ENCODE data around the gene SLC22A4. TPM values are rescaled to one million over a fixed set of nuclear protein-coding genes. Genes with fewer than 3 reads are reported as not detected.

The SLC22A4 gene
- polyA plus RNA-seq, 1 donor (not counting 4 experiments of a cell fraction or from before 2014, with no cell fraction given): 1.4 TPM

DNA sequence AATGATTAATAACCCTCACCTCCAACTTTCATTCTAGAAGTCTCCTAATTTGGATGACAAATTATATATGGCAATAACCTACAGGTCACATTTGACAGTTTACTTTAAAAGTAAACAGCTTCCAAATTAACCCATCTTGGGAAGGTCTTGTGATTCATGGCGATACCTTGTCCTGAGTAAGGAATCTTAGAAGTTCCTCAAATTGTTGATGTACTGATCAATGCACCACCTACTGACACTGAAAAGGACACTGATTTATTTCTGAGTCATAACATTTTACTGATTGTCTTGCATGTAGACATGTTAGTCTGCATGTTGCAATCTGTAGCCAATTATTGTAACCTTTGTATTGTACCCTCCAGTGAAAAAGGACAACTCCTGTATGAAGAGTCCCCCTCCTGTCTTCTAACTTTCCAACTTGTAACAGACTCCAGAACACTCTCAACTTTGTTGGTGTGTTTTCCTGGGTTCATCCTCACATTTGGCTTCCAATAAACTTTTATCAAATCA is 59.3 kb downstream of the SLC22A4 start:
- no peaks in the 10 kb centered on the region for H3K79me2 ChIP-seq (ENCODE audit: control insufficient read depth, insufficient read depth, low read length)
- dilution Hi-C loops (cut with MboI; ENCODE audit: extremely low pct_ligation_motif_present, low sequenced_read_pairs): no loop called here
- FAIRE-seq (no peak), DNase-seq (ENCODE audit: low read depth, low spot score) (no peak)
- no peak overlapping the region for H2AFZ ChIP-seq (ENCODE audit: control insufficient read depth, low read length)
- no peak overlapping the region for H3K27ac ChIP-seq (ENCODE audit: control insufficient read depth, insufficient read depth, low read length)
- no peaks in the 10 kb centered on the region for H3K9me1 ChIP-seq (ENCODE audit: control insufficient read depth, extremely low read depth, insufficient read depth, low read length)
- H3K27me3 ChIP-seq (ENCODE audit: control insufficient read depth, extremely low read depth, insufficient read depth, low read length): no peaks in the 10 kb centered on the region
- H3K4me1 ChIP-seq (ENCODE audit: control insufficient read depth, extremely low read depth, insufficient read depth, low read length): peaks cover 6% of the 10 kb centered on the region
- H3K4me2 ChIP-seq (ENCODE audit: control insufficient read depth, extremely low read depth, insufficient read depth, low read depth, low read length): no peak overlapping the region
- peaks cover 9 to 18% of the 10 kb centered on the region in 2 experiments for H3K36me3 ChIP-seq (ENCODE audit: control insufficient read depth in 2 of 2, extremely low read depth in 1 of 2, insufficient read depth in 2 of 2, low read length in 2 of 2)
- H3K4me3 ChIP-seq (ENCODE audit: control insufficient read depth in 2 of 3, extremely low read depth in 1 of 3, insufficient read depth in 2 of 3, low read depth in 1 of 3, low read length in 3 of 3): no peak overlapping the region
- no peak overlapping the region for H3K9ac ChIP-seq (ENCODE audit: control insufficient read depth, extremely low read depth, insufficient read depth, low read length)
- TF ChIP-seq EZH2 (IDR thresholded peaks at IDR 0.05; ENCODE audit: low read length): no peak
- TF ChIP-seq, protein P1, sequence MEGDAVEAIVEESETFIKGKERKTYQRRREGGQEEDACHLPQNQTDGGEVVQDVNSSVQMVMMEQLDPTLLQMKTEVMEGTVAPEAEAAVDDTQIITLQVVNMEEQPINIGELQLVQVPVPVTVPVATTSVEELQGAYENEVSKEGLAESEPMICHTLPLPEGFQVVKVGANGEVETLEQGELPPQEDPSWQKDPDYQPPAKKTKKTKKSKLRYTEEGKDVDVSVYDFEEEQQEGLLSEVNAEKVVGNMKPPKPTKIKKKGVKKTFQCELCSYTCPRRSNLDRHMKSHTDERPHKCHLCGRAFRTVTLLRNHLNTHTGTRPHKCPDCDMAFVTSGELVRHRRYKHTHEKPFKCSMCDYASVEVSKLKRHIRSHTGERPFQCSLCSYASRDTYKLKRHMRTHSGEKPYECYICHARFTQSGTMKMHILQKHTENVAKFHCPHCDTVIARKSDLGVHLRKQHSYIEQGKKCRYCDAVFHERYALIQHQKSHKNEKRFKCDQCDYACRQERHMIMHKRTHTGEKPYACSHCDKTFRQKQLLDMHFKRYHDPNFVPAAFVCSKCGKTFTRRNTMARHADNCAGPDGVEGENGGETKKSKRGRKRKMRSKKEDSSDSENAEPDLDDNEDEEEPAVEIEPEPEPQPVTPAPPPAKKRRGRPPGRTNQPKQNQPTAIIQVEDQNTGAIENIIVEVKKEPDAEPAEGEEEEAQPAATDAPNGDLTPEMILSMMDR (optimal IDR thresholded peaks at IDR 0.05 in 1 of 3, IDR thresholded peaks at IDR 0.05 in 1 of 3, conservative IDR thresholded peaks at IDR 0.05 in 1 of 3; ENCODE audit: extremely low read depth in 1 of 3, insufficient read depth in 2 of 3, low read length in 3 of 3): no peak
- no peaks in the 10 kb centered on the region for H3K9me3 ChIP-seq (ENCODE audit: control insufficient read depth, low read depth, low read length)
- no peaks in the 10 kb centered on the region for H4K20me1 ChIP-seq (ENCODE audit: control insufficient read depth, extremely low read depth, insufficient read depth, low read length)

DNA sequence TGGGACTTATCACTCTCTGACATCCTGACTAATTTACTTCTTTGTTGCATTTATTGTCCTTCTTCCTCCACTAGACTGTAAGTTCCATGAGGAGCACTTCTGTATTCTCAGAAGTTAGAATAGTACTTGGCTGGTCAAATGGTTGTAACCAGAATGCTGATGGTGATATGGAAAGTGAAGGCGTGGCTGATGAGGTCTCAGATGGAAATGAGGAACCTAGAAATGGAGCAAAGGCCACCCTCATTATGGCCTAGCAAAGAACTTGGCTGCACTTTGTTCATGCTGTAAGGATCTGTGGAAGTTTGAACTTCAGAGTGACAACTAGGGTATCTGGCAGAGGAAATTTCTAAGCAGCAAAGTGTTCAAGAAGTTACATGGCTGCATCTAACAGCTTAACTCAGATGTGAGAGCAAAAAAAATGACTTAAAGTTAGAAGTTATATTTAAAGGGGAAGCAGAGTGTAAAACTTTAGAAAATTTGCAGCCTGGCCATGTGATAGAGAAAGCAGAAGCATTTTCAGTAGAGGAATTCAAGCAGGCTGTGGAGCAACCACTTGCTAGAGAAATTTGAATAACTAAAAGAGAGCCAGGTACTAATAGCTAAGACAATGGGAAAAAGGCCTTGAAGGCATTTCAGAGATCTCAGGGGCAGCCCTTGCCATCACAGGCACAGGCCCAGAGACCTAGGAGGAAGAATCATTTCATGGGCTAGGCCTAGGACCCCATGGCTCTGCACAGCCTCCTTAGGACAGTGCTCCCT is 60.4 kb downstream of the SLC22A4 start:
- no peak for FAIRE-seq
- TF ChIP-seq, protein P1 (optimal IDR thresholded peaks at IDR 0.05 in 1 of 3, IDR thresholded peaks at IDR 0.05 in 1 of 3, conservative IDR thresholded peaks at IDR 0.05 in 1 of 3; ENCODE audit: extremely low read depth in 1 of 3, insufficient read depth in 2 of 3, low read length in 3 of 3): no peak
- no peak for TF ChIP-seq EZH2 (IDR thresholded peaks at IDR 0.05; ENCODE audit: low read length)
- no peak for DNase-seq (ENCODE audit: low read depth, low spot score)
- Histone ChIP-seq H3K9ac (ENCODE audit: control insufficient read depth, extremely low read depth, insufficient read depth, low read length) (no peak overlapping the region), H4K20me1 (ENCODE audit: control insufficient read depth, extremely low read depth, insufficient read depth, low read length) (no peaks in the 10 kb centered on the region), H3K79me2 (ENCODE audit: control insufficient read depth, insufficient read depth, low read length) (no peaks in the 10 kb centered on the region), H3K9me3 (ENCODE audit: control insufficient read depth, low read depth, low read length) (no peaks in the 10 kb centered on the region), H3K4me1 (ENCODE audit: control insufficient read depth, extremely low read depth, insufficient read depth, low read length) (peaks cover 6% of the 10 kb centered on the region), H3K27me3 (ENCODE audit: control insufficient read depth, extremely low read depth, insufficient read depth, low read length) (no peaks in the 10 kb centered on the region), H3K27ac (ENCODE audit: control insufficient read depth, insufficient read depth, low read length) (no peak overlapping the region), H3K4me3 (ENCODE audit: control insufficient read depth in 2 of 3, extremely low read depth in 1 of 3, insufficient read depth in 2 of 3, low read depth in 1 of 3, low read length in 3 of 3) (no peak overlapping the region), H3K4me2 (ENCODE audit: control insufficient read depth, extremely low read depth, insufficient read depth, low read depth, low read length) (no peak overlapping the region), H3K36me3 (ENCODE audit: control insufficient read depth in 2 of 2, extremely low read depth in 1 of 2, insufficient read depth in 2 of 2, low read length in 2 of 2) (peaks cover 11 to 14% of the 10 kb centered on the region in 2 experiments), H2AFZ (ENCODE audit: control insufficient read depth, low read length) (no peak overlapping the region), H3K9me1 (ENCODE audit: control insufficient read depth, extremely low read depth, insufficient read depth, low read length) (no peaks in the 10 kb centered on the region)
- dilution Hi-C loops (cut with MboI; ENCODE audit: extremely low pct_ligation_motif_present, low sequenced_read_pairs): no loop called here
